22Rv1 (cell line): ENCODE measurements around the gene LDLRAD4.

Experiments
- CTCF ChIP-seq: fragments of 450-650 bp; IDR thresholded peaks from 2 replicates; pipeline ENCODE4 v1.5.1; 2017; ENCODE audit warnings: mild to moderate bottlenecking
- ZFX ChIP-seq: fragments of 450-650 bp; IDR thresholded peaks from 2 replicates; pipeline ENCODE4 v1.6.1; 2017; ENCODE audit warnings: antibody characterized with exemption, borderline replicate concordance

GRCh38 chr18:13374096-13374467, 155.5 kb downstream of the LDLRAD4 start:
- TF ChIP-seq CTCF (no peak), ZFX (no peak)
